Natural killer cell (primary cell): ENCODE data around the gene COL23A1. TPM values are rescaled to one million over a fixed set of nuclear protein-coding genes. Genes with fewer than 3 reads are reported as not detected.

Experiments used
- ATAC-seq, 3 donors: fragments of 150-1000 bp in 2 of 3; fragments of 200-7000 bp in 1 of 3; cut with Tn5 transposase; 1 replicate in 1 of 3; 2 replicates in 2 of 3; pipeline ENCODE4 v1.10.0; 2021; ENCODE audit warnings: mild to moderate bottlenecking in 2 of 3, moderate library complexity in 2 of 3
- DNase-seq, 2 donors: peaks; one replicate each; pipeline versions ENCODE4 v3.0.0 to v3.0.0-alpha.2; 2013 to 2021; ENCODE audit warnings: mixed read lengths in 1 of 2
- H3K27ac ChIP-seq: one replicate; pipeline ENCODE4 v1.5.1; 2013; ENCODE audit warnings: mild to moderate bottlenecking, low read length
- H3K27me3 ChIP-seq: one replicate; pipeline ENCODE4 v1.6.1; 2013; ENCODE audit warnings: low read length; ENCODE audit not compliant: control insufficient read depth, insufficient read depth
- H3K36me3 ChIP-seq: one replicate; pipeline ENCODE4 v1.6.1; 2013; ENCODE audit warnings: low read length; ENCODE audit not compliant: control insufficient read depth, insufficient read depth
- H3K4me1 ChIP-seq: one replicate; pipeline ENCODE4 v1.6.1; 2013; ENCODE audit warnings: low read length; ENCODE audit not compliant: control insufficient read depth, insufficient read depth
- H3K4me3 ChIP-seq: one replicate; pipeline ENCODE4 v1.5.1; 2013; ENCODE audit warnings: low read length
- H3K9me3 ChIP-seq: one replicate; pipeline ENCODE4 v1.6.1; 2013; ENCODE audit warnings: low read length; ENCODE audit not compliant: control insufficient read depth, insufficient read depth
- H3K27ac Mint-ChIP-seq, 2 donors: one replicate each; pipeline ENCODE4 v1.8.0; 2022; ENCODE audit warnings: mild to moderate bottlenecking in 2 of 2, mixed read lengths in 2 of 2, moderate library complexity in 1 of 2
- H3K27me3 Mint-ChIP-seq, 2 donors: one replicate each; pipeline ENCODE4 v1.8.0; 2022; ENCODE audit warnings: low read depth in 2 of 2, mixed read lengths in 2 of 2
- H3K36me3 Mint-ChIP-seq: one replicate; pipeline ENCODE4 v1.8.0; 2022; ENCODE audit warnings: mixed read lengths
- H3K4me1 Mint-ChIP-seq, 2 donors: one replicate each; pipeline ENCODE4 v1.8.0; 2022; ENCODE audit warnings: mixed read lengths in 2 of 2
- H3K4me3 Mint-ChIP-seq: one replicate; pipeline ENCODE4 v1.8.0; 2022; ENCODE audit warnings: mild to moderate bottlenecking, moderate library complexity, mixed read lengths
- H3K9me3 Mint-ChIP-seq, 2 donors: one replicate each; pipeline ENCODE4 v1.8.0; 2022; ENCODE audit warnings: mixed read lengths in 2 of 2
- CTCF ChIP-seq: fragments of 200-600 bp; IDR thresholded peaks from one replicate; pipeline ENCODE4 v1.8.0; 2022; ENCODE audit warnings: antibody characterized with exemption
- WGBS: methylation state at CpG from one replicate; pipeline ENCODE4 v1.1.7; 2013; ENCODE audit warnings: missing lambda C conversion rate; ENCODE audit not compliant: insufficient coverage; 5-methylcytosine and 5-hydroxymethylcytosine counted together
- intact Hi-C: fragments of 100-400 bp; cut with micrococcal nuclease; formaldehyde crosslinking; loops from one replicate; pipeline ENCODE4 v1.14.2; 2022
- total RNA-seq, 4 donors: library from RNA; stranded (reverse); fragments of 120-200 nt in 1 of 4; gene quantifications; one replicate each; pipeline versions ENCODE4 v1.2.3 to v1.2.4, GENCODE V29; 2013 to 2022

Gene COL23A1
- total RNA-seq, 3 donors from 2014 or later (not counting 1 experiment from before 2014, with no cell fraction given): 0.15 TPM; not detected in 2

- no peaks in the 10 kb centered on the region for H3K36me3 ChIP-seq
- Mint-ChIP-seq H3K4me1 (peaks cover 0 to 6% of the 10 kb centered on the region in 2 donors), H3K9me3 (no peaks in the 10 kb centered on the region), H3K27me3 (peaks cover 18 to 55% of the 10 kb centered on the region in 2 donors), H3K27ac (no peak overlapping the region), H3K36me3 (no peaks in the 10 kb centered on the region), H3K4me3 (no peak overlapping the region)
- H3K27me3 ChIP-seq: peaks cover 3% of the 10 kb centered on the region
- no peaks in the 10 kb centered on the region for H3K4me1 ChIP-seq
- H3K27ac ChIP-seq: no peak overlapping the region
- H3K4me3 ChIP-seq: no peak overlapping the region
- no peak for TF ChIP-seq CTCF
- WGBS: 10% methylated on average over 4 of the region's 4 CpGs
- intact Hi-C loops: no loop called here
- ATAC-seq (no peak), DNase-seq (no peak)
- H3K9me3 ChIP-seq: no peaks in the 10 kb centered on the region
Observed at GRCh38 chr5:178564397-178564796, 25.8 kb downstream of the COL23A1 start.

- Mint-ChIP-seq H3K4me3 (no peak overlapping the region), H3K36me3 (no peaks in the 10 kb centered on the region), H3K27me3 (peaks cover 18 to 56% of the 10 kb centered on the region in 2 donors), H3K27ac (no peak overlapping the region), H3K4me1 (peaks cover 0 to 6% of the 10 kb centered on the region in 2 donors), H3K9me3 (no peaks in the 10 kb centered on the region)
- Histone ChIP-seq H3K27ac (no peak overlapping the region), H3K36me3 (no peaks in the 10 kb centered on the region), H3K4me3 (no peak overlapping the region), H3K4me1 (no peaks in the 10 kb centered on the region), H3K27me3 (peaks cover 3% of the 10 kb centered on the region), H3K9me3 (no peaks in the 10 kb centered on the region)
- WGBS: 81% methylated on average over 8 of the region's 8 CpGs
- intact Hi-C loops: no loop called here
- no peak for ATAC-seq
- TF ChIP-seq CTCF: no peak
- DNase-seq: no peak
Observed at GRCh38 chr5:178563621-178564020, 26.6 kb downstream of the COL23A1 start.

- Mint-ChIP-seq H3K36me3 (no peaks in the 10 kb centered on the region), H3K9me3 (no peaks in the 10 kb centered on the region), H3K27me3 (peaks cover 14 to 49% of the 10 kb centered on the region in 2 donors), H3K4me1 (peaks cover 0 to 6% of the 10 kb centered on the region in 2 donors), H3K4me3 (no peak overlapping the region), H3K27ac (no peak overlapping the region)
- TF ChIP-seq CTCF: no peak
- 30% methylated on average over 23 of the region's 23 CpGs for WGBS
- Histone ChIP-seq H3K4me3 (no peak overlapping the region), H3K36me3 (no peaks in the 10 kb centered on the region), H3K4me1 (no peaks in the 10 kb centered on the region), H3K27ac (no peak overlapping the region), H3K9me3 (no peaks in the 10 kb centered on the region), H3K27me3 (peaks cover 3% of the 10 kb centered on the region)
- intact Hi-C loops: no loop called here
- no peak for ATAC-seq
- no peak for DNase-seq
Observed at GRCh38 chr5:178561746-178562264, 28.4 kb downstream of the COL23A1 start.

GRCh38 chr5:178560911-178561310 lies 29.3 kb downstream of the COL23A1 start:
- intact Hi-C loops: no loop called here
- H3K4me3 Mint-ChIP-seq: no peak overlapping the region
- H3K4me1 ChIP-seq: no peaks in the 10 kb centered on the region
- H3K27ac ChIP-seq: no peak overlapping the region
- peaks cover 0 to 6% of the 10 kb centered on the region in 2 donors for H3K4me1 Mint-ChIP-seq
- no peak for TF ChIP-seq CTCF
- H3K36me3 Mint-ChIP-seq: no peaks in the 10 kb centered on the region
- no peak for DNase-seq
- no peak overlapping the region for H3K27ac Mint-ChIP-seq
- WGBS: 48% methylated on average over 7 of the region's 7 CpGs
- no peak for ATAC-seq
- no peaks in the 10 kb centered on the region for H3K9me3 Mint-ChIP-seq
- no peak overlapping the region for H3K4me3 ChIP-seq
- H3K27me3 Mint-ChIP-seq: peaks cover 14 to 46% of the 10 kb centered on the region in 2 donors
- peaks cover 3% of the 10 kb centered on the region for H3K27me3 ChIP-seq
- no peaks in the 10 kb centered on the region for H3K36me3 ChIP-seq
- H3K9me3 ChIP-seq: no peaks in the 10 kb centered on the region
